ENCODE measurements around the gene RABL6. TPM values are rescaled to one million over a fixed set of nuclear protein-coding genes. Genes with fewer than 3 reads are reported as not detected.

Gene RABL6
- total RNA-seq, 2 experiments from 2014 or later, result 46.4 to 48.5 TPM

- Histone ChIP-seq H3K36me3 (ENCODE audit: insufficient read depth, low read length) (peaks cover 46% of the 10 kb centered on the region), H3K9me3 (ENCODE audit: control insufficient read depth in 1 of 2, insufficient read depth in 1 of 2, low read length in 2 of 2) (no peaks in the 10 kb centered on the region), H3K4me3 (ENCODE audit: low read length) (no peak overlapping the region), H3K27me3 (ENCODE audit: control insufficient read depth in 1 of 2, insufficient read depth in 2 of 2, low read length in 2 of 2) (no peaks in the 10 kb centered on the region), H3K27ac (ENCODE audit: low read depth in 1 of 2, low read length in 2 of 2) (no peak overlapping the region), H3K4me1 (ENCODE audit: insufficient read depth, low read length) (no peaks in the 10 kb centered on the region)
- peaks cover 30% of the 10 kb centered on the region for H3K36me3 Mint-ChIP-seq (ENCODE audit: low read depth)
- TF ChIP-seq CTCF (IDR thresholded peaks at IDR 0.05), result no peak
- no peaks in the 10 kb centered on the region for H3K9me3 Mint-ChIP-seq
- H3K4me3 Mint-ChIP-seq, result no peak overlapping the region
- intact Hi-C loops (cut with DNase I, micrococcal nuclease), result no loop called here
- no peaks in the 10 kb centered on the region for H3K4me1 Mint-ChIP-seq (ENCODE audit: low read depth)
- DNase-seq (no peak), ATAC-seq (ENCODE audit: poor library complexity) (no peak)
- CTCF ChIA-PET, result no interaction called here
- H3K27me3 Mint-ChIP-seq, result no peaks in the 10 kb centered on the region
- POLR2A ChIA-PET, result no interaction called here
- no peak overlapping the region for H3K27ac Mint-ChIP-seq
Observed at GRCh38 chr9:136826703-136827582, 19.2 kb downstream of the RABL6 start.

GRCh38 chr9:136827794-136828473, 20.2 kb downstream of the RABL6 start:
- H3K27me3 ChIP-seq (ENCODE audit: control insufficient read depth in 1 of 2, insufficient read depth in 2 of 2, low read length in 2 of 2), result no peaks in the 10 kb centered on the region
- H3K27ac ChIP-seq (ENCODE audit: low read depth in 1 of 2, low read length in 2 of 2), result no peak overlapping the region
- H3K4me1 ChIP-seq (ENCODE audit: insufficient read depth, low read length), result no peaks in the 10 kb centered on the region
- peaks cover 34% of the 10 kb centered on the region for H3K36me3 Mint-ChIP-seq (ENCODE audit: low read depth)
- no peak overlapping the region for H3K4me3 Mint-ChIP-seq
- DNase-seq, result no peak
- peaks cover 54% of the 10 kb centered on the region for H3K36me3 ChIP-seq (ENCODE audit: insufficient read depth, low read length)
- ChIA-PET CTCF (no interaction called here), POLR2A (no interaction called here)
- TF ChIP-seq CTCF (IDR thresholded peaks at IDR 0.05), result no peak
- no peaks in the 10 kb centered on the region for H3K27me3 Mint-ChIP-seq
- H3K9me3 ChIP-seq (ENCODE audit: control insufficient read depth in 1 of 2, insufficient read depth in 1 of 2, low read length in 2 of 2), result no peaks in the 10 kb centered on the region
- H3K9me3 Mint-ChIP-seq, result no peaks in the 10 kb centered on the region
- ATAC-seq (ENCODE audit: poor library complexity), result no peak
- H3K4me3 ChIP-seq (ENCODE audit: low read length), result no peak overlapping the region
- no peaks in the 10 kb centered on the region for H3K4me1 Mint-ChIP-seq (ENCODE audit: low read depth)
- H3K27ac Mint-ChIP-seq, result no peak overlapping the region
- intact Hi-C loops (cut with DNase I, micrococcal nuclease), result no loop called here

GRCh38 chr9:136828474-136829140, 20.9 kb downstream of the RABL6 start:
- H3K27me3 ChIP-seq (ENCODE audit: control insufficient read depth in 1 of 2, insufficient read depth in 2 of 2, low read length in 2 of 2), result no peaks in the 10 kb centered on the region
- intact Hi-C loops (cut with DNase I, micrococcal nuclease), result no loop called here
- no peaks in the 10 kb centered on the region for H3K4me1 ChIP-seq (ENCODE audit: insufficient read depth, low read length)
- DNase-seq (no peak), ATAC-seq (ENCODE audit: poor library complexity) (no peak)
- no peak overlapping the region for H3K4me3 ChIP-seq (ENCODE audit: low read length)
- no peaks in the 10 kb centered on the region for H3K27me3 Mint-ChIP-seq
- H3K27ac Mint-ChIP-seq, result no peak overlapping the region
- CTCF ChIA-PET, result no interaction called here
- H3K4me3 Mint-ChIP-seq, result no peak overlapping the region
- H3K9me3 Mint-ChIP-seq, result no peaks in the 10 kb centered on the region
- TF ChIP-seq CTCF (IDR thresholded peaks at IDR 0.05), result no peak
- no peaks in the 10 kb centered on the region for H3K9me3 ChIP-seq (ENCODE audit: control insufficient read depth in 1 of 2, insufficient read depth in 1 of 2, low read length in 2 of 2)
- no peaks in the 10 kb centered on the region for H3K4me1 Mint-ChIP-seq (ENCODE audit: low read depth)
- H3K36me3 ChIP-seq (ENCODE audit: insufficient read depth, low read length), result peaks cover 50% of the 10 kb centered on the region
- H3K36me3 Mint-ChIP-seq (ENCODE audit: low read depth), result peaks cover 30% of the 10 kb centered on the region
- no peak overlapping the region for H3K27ac ChIP-seq (ENCODE audit: low read depth in 1 of 2, low read length in 2 of 2)
- POLR2A ChIA-PET, result no interaction called here

All from CD4-positive, alpha-beta T cell (primary cell).